ENCODE data around the gene PDCD4. TPM values are rescaled to one million over a fixed set of nuclear protein-coding genes. Genes with fewer than 3 reads are reported as not detected.

PDCD4 gene
- total and polyA plus RNA-seq, 2 of the 8 experiments (the other 6 are each of a cell fraction or from before 2014, with no cell fraction given) = 3.3 to 26.8 TPM

- TF ChIP-seq CHD7 (IDR thresholded peaks at IDR 0.05; ENCODE audit: insufficient replicate concordance, low read length) = no peak
- no peak for TF ChIP-seq SUZ12 (IDR thresholded peaks at IDR 0.05; ENCODE audit: low read length)
- no peak for TF ChIP-seq YY1 (IDR thresholded peaks at IDR 0.05; ENCODE audit: low read depth, low read length)
- TF ChIP-seq EZH2 (IDR thresholded peaks at IDR 0.05; ENCODE audit: low read depth, low read length, severe bottlenecking) = no peak
- 0 out of 2 replicates have a peak, but pooled peaks have one; percentile 4 for TF ChIP-seq MAX (IDR thresholded peaks at IDR 0.05)
- no peak for TF ChIP-seq E2F6 (IDR thresholded peaks at IDR 0.05)
- no peak for TF ChIP-seq BRCA1 (IDR thresholded peaks at IDR 0.05; ENCODE audit: low read depth, low read length)
- TF ChIP-seq SP1 (IDR thresholded peaks at IDR 0.05; ENCODE audit: low read depth, low read length) = peak; percentile 72; the same call in 1 of the 2 replicates
- no peak for TF ChIP-seq CBX8 (IDR thresholded peaks at IDR 0.05; ENCODE audit: borderline replicate concordance, low read depth, low read length)
- no peak for TF ChIP-seq SP2 (IDR thresholded peaks at IDR 0.05; ENCODE audit: low read length)
Observed at GRCh38 chr10:110919349-110919931, 47.7 kb downstream of the PDCD4 start, which contains the start of gene SHOC2 (continued).
